BE2C (cell line): ENCODE measurements around the gene PRKCB.

ENCODE experiments used
- DNase-seq: peaks from one replicate; pipeline ENCODE4 v3.0.0-alpha.2; 2020
- H3K27me3 ChIP-seq: fragments of 250-450 bp; sonication (Bioruptor Pico); 2 replicates; pipeline ENCODE4 v1.5.1; 2020; ENCODE audit warnings: mild to moderate bottlenecking
- H3K36me3 ChIP-seq: fragments of 250-450 bp; sonication (Bioruptor Pico); 2 replicates; pipeline ENCODE4 v1.5.1; 2020; ENCODE audit warnings: mild to moderate bottlenecking
- H3K4me1 ChIP-seq: fragments of 250-450 bp; sonication (Bioruptor Pico); 2 replicates; pipeline ENCODE4 v1.5.1; 2020
- H3K4me3 ChIP-seq: 2 replicates; pipeline ENCODE4 v1.5.1; 2011; ENCODE audit warnings: low read depth, low read length
- H3K9me3 ChIP-seq: fragments of 250-450 bp; sonication (Bioruptor Pico); 2 replicates; pipeline ENCODE4 v1.5.1; 2020
- CTCF ChIP-seq: IDR thresholded peaks from 2 replicates; pipeline ENCODE4 v1.5.1; 2012; ENCODE audit warnings: mild to moderate bottlenecking, low read depth, low read length

PRKCB gene

GRCh38 chr16:23837553-23838308, 1.9 kb downstream of the PRKCB start:
- H3K36me3 ChIP-seq, result no peaks in the 10 kb centered on the region
- no peaks in the 10 kb centered on the region for H3K9me3 ChIP-seq
- DNase-seq, result no peak
- no peaks in the 10 kb centered on the region for H3K4me1 ChIP-seq
- H3K4me3 ChIP-seq, result no peak overlapping the region
- no peak for TF ChIP-seq CTCF
- peaks cover 41% of the 10 kb centered on the region for H3K27me3 ChIP-seq

DNA sequence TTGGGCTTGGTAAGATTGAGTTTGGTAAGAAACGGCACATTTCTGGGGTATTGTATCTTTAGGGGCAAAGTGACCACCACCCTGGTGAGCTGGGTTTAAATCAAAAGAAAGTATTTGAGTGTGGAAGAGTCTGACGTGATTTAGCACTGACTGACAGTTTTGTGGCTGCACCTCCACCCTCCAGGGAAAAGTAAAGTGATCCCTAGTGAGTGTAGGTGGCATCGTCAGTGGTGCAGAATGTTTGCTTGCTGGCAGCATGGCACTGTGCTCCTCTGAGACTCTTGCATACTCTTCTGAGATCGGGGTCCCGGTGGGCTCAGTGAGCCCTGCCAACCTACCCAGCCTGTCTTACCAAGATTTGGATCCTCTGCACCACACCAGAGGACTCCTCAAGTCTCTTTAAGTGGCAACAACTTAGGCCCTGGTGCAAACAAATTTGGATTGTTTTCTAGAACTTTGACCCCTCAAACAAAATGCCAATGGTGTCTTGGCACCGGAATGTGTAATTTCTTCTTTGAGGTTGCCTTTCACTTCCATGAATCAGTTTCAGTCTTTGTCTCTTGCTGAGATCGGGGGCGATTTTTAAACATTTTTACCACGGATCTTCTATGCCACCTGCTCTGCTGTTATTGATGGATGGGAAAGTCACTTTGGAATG, 2.8 kb downstream of the PRKCB start:
- H3K27me3 ChIP-seq, result peaks cover 41% of the 10 kb centered on the region
- no peak overlapping the region for H3K4me3 ChIP-seq
- no peak for DNase-seq
- no peaks in the 10 kb centered on the region for H3K36me3 ChIP-seq
- H3K4me1 ChIP-seq, result no peaks in the 10 kb centered on the region
- no peaks in the 10 kb centered on the region for H3K9me3 ChIP-seq
- no peak for TF ChIP-seq CTCF

- H3K36me3 ChIP-seq, result no peaks in the 10 kb centered on the region
- no peak for DNase-seq
- no peak for TF ChIP-seq CTCF
- H3K4me3 ChIP-seq, result no peak overlapping the region
- no peaks in the 10 kb centered on the region for H3K4me1 ChIP-seq
- peaks cover 29% of the 10 kb centered on the region for H3K27me3 ChIP-seq
- H3K9me3 ChIP-seq, result no peaks in the 10 kb centered on the region
Observed at GRCh38 chr16:23840310-23840709, 4.5 kb downstream of the PRKCB start.

DNA sequence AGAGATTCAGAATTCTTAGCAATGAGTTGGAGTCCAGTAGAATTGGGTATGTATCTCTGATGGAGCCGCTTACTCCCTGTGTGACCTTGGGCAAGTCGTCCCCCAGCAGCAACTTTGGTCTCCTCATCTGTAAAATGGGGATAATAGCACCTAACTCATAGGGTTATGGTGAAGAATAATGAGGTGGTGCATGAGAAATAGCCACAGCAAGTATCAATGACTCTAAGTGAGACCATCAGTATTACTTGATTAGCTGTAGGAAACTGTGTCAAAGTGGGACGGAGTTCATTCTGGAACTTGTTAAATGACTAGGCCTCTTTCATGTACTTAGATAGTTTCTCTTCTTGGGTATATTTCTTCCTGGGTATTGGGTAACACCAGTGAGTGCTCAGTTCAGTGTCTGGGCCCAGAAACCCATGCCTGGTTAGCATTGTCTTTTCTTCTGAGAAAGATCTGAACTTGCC, 6.4 kb downstream of the PRKCB start:
- H3K4me1 ChIP-seq, result no peaks in the 10 kb centered on the region
- no peaks in the 10 kb centered on the region for H3K9me3 ChIP-seq
- no peak for DNase-seq
- H3K27me3 ChIP-seq, result peaks cover 11% of the 10 kb centered on the region
- no peaks in the 10 kb centered on the region for H3K36me3 ChIP-seq
- TF ChIP-seq CTCF, result no peak
- H3K4me3 ChIP-seq, result no peak overlapping the region

DNA sequence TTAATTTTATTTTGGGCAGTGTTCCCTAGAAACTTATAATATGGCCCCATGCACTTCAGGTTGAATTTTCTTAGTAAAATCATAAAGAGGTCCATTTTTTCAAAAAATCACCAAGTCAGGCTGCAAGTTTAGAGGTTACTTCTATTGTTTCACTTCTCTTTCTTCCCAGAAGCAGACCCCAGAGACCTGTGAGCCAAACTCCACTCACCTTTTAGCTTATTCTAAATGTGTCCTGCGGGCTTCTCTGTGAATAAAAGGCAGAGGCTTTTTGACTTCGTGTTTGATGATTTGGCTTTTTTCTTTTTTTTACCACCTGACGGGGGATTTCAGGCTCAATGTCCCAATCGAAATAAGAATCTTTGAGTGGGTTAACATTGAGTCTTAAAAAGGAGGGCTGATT, 7.4 kb downstream of the PRKCB start:
- H3K4me3 ChIP-seq, result no peak overlapping the region
- TF ChIP-seq CTCF, result no peak
- no peaks in the 10 kb centered on the region for H3K4me1 ChIP-seq
- H3K27me3 ChIP-seq, result peaks cover 1% of the 10 kb centered on the region
- H3K9me3 ChIP-seq, result no peaks in the 10 kb centered on the region
- DNase-seq, result no peak
- no peaks in the 10 kb centered on the region for H3K36me3 ChIP-seq

DNA sequence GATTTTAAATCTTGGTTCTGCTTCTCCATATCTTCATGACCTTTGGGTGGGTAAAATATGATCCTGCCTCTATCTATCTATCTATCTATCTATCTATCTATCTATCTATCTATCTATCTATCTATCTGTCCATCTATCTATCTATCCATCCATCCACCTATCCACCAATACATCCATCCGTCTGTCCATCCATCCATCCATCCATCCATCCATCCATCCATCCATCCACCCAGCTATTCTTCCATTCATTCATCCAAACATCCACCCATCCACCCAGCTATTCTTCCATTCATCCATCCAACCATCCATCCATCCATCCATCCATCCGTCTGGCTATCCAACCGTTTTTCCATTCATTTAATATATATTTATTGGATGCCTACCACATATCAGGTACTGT, 11.5 kb downstream of the PRKCB start:
- no peak for TF ChIP-seq CTCF
- Histone ChIP-seq H3K36me3 (no peaks in the 10 kb centered on the region), H3K9me3 (no peaks in the 10 kb centered on the region)

More for the DNA sequence above, 11.5 kb downstream of the PRKCB start:
- no peaks in the 10 kb centered on the region for H3K27me3 ChIP-seq
- H3K4me1 ChIP-seq, result no peaks in the 10 kb centered on the region
- DNase-seq, result no peak
- H3K4me3 ChIP-seq, result no peak overlapping the region
